A549 (cell line): ENCODE measurements around the gene ALDH1L1. TPM values are rescaled to one million over a fixed set of nuclear protein-coding genes. Genes with fewer than 3 reads are reported as not detected.

ENCODE experiments used
- ATAC-seq, 2 experiments: fragments of 200-7000 bp in 1 of 2; fragments of >200 bp in 1 of 2; cut with Nextera tagmentation in 1 of 2; cut with Tn5 transposase in 1 of 2; 3 replicates each; pipeline versions ENCODE4 v1.8.0 to v1.9.1; 2018 to 2020; ENCODE audit warnings: mild to moderate bottlenecking in 1 of 2, moderate library complexity in 1 of 2
- CTCF ChIA-PET: fragments of 300-600 bp; sonication (Branson Sonifier 250); formaldehyde crosslinking; extraction: SDS; loops from one replicate; lab custom pipeline; 2021; ENCODE audit warnings: antibody characterized with exemption, inconsistent platforms; lab: Yijun Ruan, JAX
- POLR2A ChIA-PET: fragments of 350-600 bp; formaldehyde crosslinking; extraction: SDS; loops from one replicate; lab custom pipeline; 2021; ENCODE audit warnings: antibody characterized with exemption, inconsistent platforms; lab: Yijun Ruan, JAX
- DNase-seq, 2 experiments: peaks; one replicate each; pipeline versions ENCODE4 v3.0.0 to v3.0.0-alpha.2; 2011 to 2016; ENCODE audit warnings: low read depth in 1 of 2, low spot score in 1 of 2
- FAIRE-seq: peaks from 2 replicates; lab custom pipeline; 2011; peaks lifted over from hg19 to GRCh38; lab: Jason Lieb, UNC
- H3K27ac ChIP-seq, 2 experiments: fragments of >200 bp; sonication (Bioruptor Twin); formaldehyde crosslinking; 3 replicates each; pipeline ENCODE4 v1.5.1; 2016 to 2017
- H3K4me1 ChIP-seq: fragments of >200 bp; sonication (Bioruptor Twin); formaldehyde crosslinking; 3 replicates; pipeline ENCODE4 v1.6.1; 2016
- H3K4me2 ChIP-seq: fragments of >200 bp; sonication (Bioruptor Twin); formaldehyde crosslinking; 3 replicates; pipeline ENCODE4 v1.6.1; 2016
- H3K4me3 ChIP-seq: fragments of >200 bp; sonication (Bioruptor Twin); formaldehyde crosslinking; 3 replicates; pipeline ENCODE4 v1.5.1; 2016
- H3K9me3 ChIP-seq: fragments of >200 bp; sonication (Bioruptor Twin); formaldehyde crosslinking; 3 replicates; pipeline ENCODE4 v1.6.1; 2016
- CBX2 ChIP-seq: fragments of 200-600 bp; sonication (generic); IDR thresholded peaks from 2 replicates; pipeline ENCODE4 v1.6.1; 2016; ENCODE audit warnings: low read depth, mild to moderate bottlenecking, borderline replicate concordance
- CBX8 ChIP-seq: fragments of 200-600 bp; sonication (generic); IDR thresholded peaks from 2 replicates; pipeline ENCODE4 v1.6.1; 2016
- CHD2 ChIP-seq: fragments of 150-350 bp; IDR thresholded peaks from 2 replicates; pipeline ENCODE4 v1.6.1; 2014; ENCODE audit warnings: low read length; ENCODE audit not compliant: partially characterized antibody
- CTCF ChIP-seq: fragments of >200 bp; sonication (Bioruptor Twin); formaldehyde crosslinking; IDR thresholded peaks from 3 replicates; pipeline ENCODE4 v1.5.1; 2016
- EHF ChIP-seq: fragments of 250-450 bp; sonication (Bioruptor Pico); IDR thresholded peaks from 2 replicates; pipeline ENCODE4 v1.5.0; 2020; ENCODE audit warnings: mild to moderate bottlenecking
- FOSL2 ChIP-seq, 2 experiments: fragments of 450-650 bp in 1 of 2; fragments of >200 bp in 1 of 2; sonication (Bioruptor Twin) in 1 of 2; formaldehyde crosslinking; IDR thresholded peaks; 2 replicates each; pipeline versions ENCODE4 v1.5.0 to v1.6.1; 2016 to 2020; ENCODE audit warnings: mild to moderate bottlenecking in 1 of 2, moderate library complexity in 1 of 2
- FOXS1 ChIP-seq: fragments of 250-450 bp; sonication (Bioruptor Pico); IDR thresholded peaks from 2 replicates; pipeline ENCODE4 v1.5.0; 2020; ENCODE audit warnings: mild to moderate bottlenecking, moderate library complexity
- HOXA7 ChIP-seq: fragments of 250-450 bp; sonication (Bioruptor Pico); IDR thresholded peaks from 2 replicates; pipeline ENCODE4 v1.5.0; 2020; ENCODE audit warnings: mild to moderate bottlenecking, moderate library complexity
- MAZ ChIP-seq: fragments of 150-350 bp; IDR thresholded peaks from 2 replicates; pipeline ENCODE4 v1.6.1; 2014; ENCODE audit warnings: antibody characterized with exemption, low read depth, low read length, borderline replicate concordance
- NR3C1 ChIP-seq: fragments of >200 bp; sonication (Bioruptor Twin); formaldehyde crosslinking; IDR thresholded peaks from 3 replicates; pipeline ENCODE4 v1.6.1; 2017
- RCOR1 ChIP-seq: fragments of 150-350 bp; IDR thresholded peaks from 2 replicates; pipeline ENCODE4 v1.6.1; 2014; ENCODE audit warnings: antibody characterized with exemption, low read length, low read depth
- REST ChIP-seq: fragments of 200-600 bp; sonication (generic); IDR thresholded peaks from 2 replicates; pipeline ENCODE4 v1.6.1; 2016; ENCODE audit warnings: antibody characterized with exemption, mild to moderate bottlenecking, moderate library complexity
- SREBF2 ChIP-seq: fragments of 450-650 bp; IDR thresholded peaks from 2 replicates; pipeline ENCODE4 v1.6.1; 2014; ENCODE audit warnings: mild to moderate bottlenecking, moderate library complexity
- ZC3H11A ChIP-seq: fragments of 450-650 bp; IDR thresholded peaks from 2 replicates; pipeline ENCODE4 v1.6.1; 2014; ENCODE audit warnings: antibody characterized with exemption, mild to moderate bottlenecking
- ZNF302 ChIP-seq: fragments of 250-450 bp; sonication (Bioruptor Pico); IDR thresholded peaks from 2 replicates; pipeline ENCODE4 v1.9.0; 2021; ENCODE audit warnings: inconsistent platforms, mild to moderate bottlenecking, moderate library complexity
- ZSCAN20 ChIP-seq: fragments of 250-450 bp; sonication (Bioruptor Pico); IDR thresholded peaks from 2 replicates; pipeline ENCODE4 v1.8.0; 2022; ENCODE audit warnings: mild to moderate bottlenecking, moderate library complexity
- WGBS: methylation state at CpG from one replicate; pipeline ENCODE4 v1.1.6; 2017; ENCODE audit errors: missing lambda C conversion rate; 5-methylcytosine and 5-hydroxymethylcytosine counted together
- polyA plus RNA-seq, 4 experiments: library from polyadenylated mRNA; depleted of rRNA in 3 of 4; stranded (reverse); fragments of >200 nt; fragmentation: RNase III in 1 of 4; extraction: RNeasy Plus Mini Kit Qiagen cat#74134 plus additional on column Dnase treatment in 1 of 4; gene quantifications; 2 replicates in 3 of 4; 3 replicates in 1 of 4; pipeline ENCODE4 v1.2.3, GENCODE V29; 2011 to 2017
- TF ChIP-seq, protein P1 (sequence below): IDR thresholded peaks from 2 replicates; pipeline ENCODE4 v1.6.1; 2012
- TF ChIP-seq, protein P2 (sequence below): fragments of 450-650 bp; IDR thresholded peaks from 2 replicates; pipeline ENCODE4 v1.6.1; 2014; ENCODE audit warnings: antibody characterized with exemption
- TF ChIP-seq, protein P3 (sequence below): fragments of 150-350 bp; IDR thresholded peaks from 2 replicates; pipeline ENCODE4 v1.6.1; 2014; ENCODE audit warnings: low read depth, mild to moderate bottlenecking, low read length

The ALDH1L1 gene
- polyA plus RNA-seq, 2 of the 4 experiments (the other 2 are of a cell fraction) = 0.14 to 0.18 TPM

GRCh38 chr3:126216416-126216815 is 36.0 kb upstream of the ALDH1L1 start:
- TF ChIP-seq MAZ = no peak
- TF ChIP-seq NR3C1 = no peak
- no peak for TF ChIP-seq FOXS1 (CRISPR knock-in tag)
- TF ChIP-seq RCOR1 = no peak
- TF ChIP-seq CHD2 = no peak
- TF ChIP-seq, protein P1, sequence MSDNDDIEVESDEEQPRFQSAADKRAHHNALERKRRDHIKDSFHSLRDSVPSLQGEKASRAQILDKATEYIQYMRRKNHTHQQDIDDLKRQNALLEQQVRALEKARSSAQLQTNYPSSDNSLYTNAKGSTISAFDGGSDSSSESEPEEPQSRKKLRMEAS = no peak
- TF ChIP-seq ZC3H11A = no peak
- TF ChIP-seq ZNF302 = no peak
- no peak for TF ChIP-seq CBX2
- no peak for TF ChIP-seq EHF (CRISPR knock-in tag)
- TF ChIP-seq HOXA7 (CRISPR knock-in tag) = no peak
- TF ChIP-seq SREBF2 = no peak
- no peak for TF ChIP-seq REST
- TF ChIP-seq CTCF = no peak
- TF ChIP-seq, protein P2, sequence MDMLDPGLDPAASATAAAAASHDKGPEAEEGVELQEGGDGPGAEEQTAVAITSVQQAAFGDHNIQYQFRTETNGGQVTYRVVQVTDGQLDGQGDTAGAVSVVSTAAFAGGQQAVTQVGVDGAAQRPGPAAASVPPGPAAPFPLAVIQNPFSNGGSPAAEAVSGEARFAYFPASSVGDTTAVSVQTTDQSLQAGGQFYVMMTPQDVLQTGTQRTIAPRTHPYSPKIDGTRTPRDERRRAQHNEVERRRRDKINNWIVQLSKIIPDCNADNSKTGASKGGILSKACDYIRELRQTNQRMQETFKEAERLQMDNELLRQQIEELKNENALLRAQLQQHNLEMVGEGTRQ = no peak
- no peak for TF ChIP-seq CBX8
- TF ChIP-seq, protein P3, sequence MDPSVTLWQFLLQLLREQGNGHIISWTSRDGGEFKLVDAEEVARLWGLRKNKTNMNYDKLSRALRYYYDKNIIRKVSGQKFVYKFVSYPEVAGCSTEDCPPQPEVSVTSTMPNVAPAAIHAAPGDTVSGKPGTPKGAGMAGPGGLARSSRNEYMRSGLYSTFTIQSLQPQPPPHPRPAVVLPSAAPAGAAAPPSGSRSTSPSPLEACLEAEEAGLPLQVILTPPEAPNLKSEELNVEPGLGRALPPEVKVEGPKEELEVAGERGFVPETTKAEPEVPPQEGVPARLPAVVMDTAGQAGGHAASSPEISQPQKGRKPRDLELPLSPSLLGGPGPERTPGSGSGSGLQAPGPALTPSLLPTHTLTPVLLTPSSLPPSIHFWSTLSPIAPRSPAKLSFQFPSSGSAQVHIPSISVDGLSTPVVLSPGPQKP = no peak
- no peak for TF ChIP-seq FOSL2 (IDR thresholded peaks at IDR 0.05)
- no peak for TF ChIP-seq FOSL2 (CRISPR knock-in tag; IDR thresholded peaks at IDR 0.05)
- no peak for TF ChIP-seq ZSCAN20 (CRISPR knock-in tag)
- ATAC-seq (no peak), FAIRE-seq (no peak), DNase-seq (no peak)
- Histone ChIP-seq H3K4me1 (peaks cover 15% of the 10 kb centered on the region; the same call in 2 of the 3 replicates), H3K9me3 (no peaks in the 10 kb centered on the region; the same call in 2 of the 3 replicates), H3K27ac (no peak overlapping the region), H3K4me3 (no peak overlapping the region), H3K4me2 (peak overlapping the region; percentile 33)
- ChIA-PET CTCF (interaction anchor here (1.7 kb wide), 1 partner anchor 82 kb away, joined by 8 read pairs; no protein-coding TSS in a partner anchor), POLR2A (no interaction called here)
- WGBS = 41% methylated on average over 1 of the region's 1 CpG
